Superior temporal gyrus (tissue), 1 donor: ENCODE measurements around the gene PAGE5.

Experiments used
- DNase-seq: peaks from one replicate; pipeline ENCODE4 v3.0.0-alpha.2; 2016; ENCODE audit errors: extremely low spot score

The PAGE5 gene, protein sequence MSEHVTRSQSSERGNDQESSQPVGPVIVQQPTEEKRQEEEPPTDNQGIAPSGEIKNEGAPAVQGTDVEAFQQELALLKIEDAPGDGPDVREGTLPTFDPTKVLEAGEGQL

DNA sequence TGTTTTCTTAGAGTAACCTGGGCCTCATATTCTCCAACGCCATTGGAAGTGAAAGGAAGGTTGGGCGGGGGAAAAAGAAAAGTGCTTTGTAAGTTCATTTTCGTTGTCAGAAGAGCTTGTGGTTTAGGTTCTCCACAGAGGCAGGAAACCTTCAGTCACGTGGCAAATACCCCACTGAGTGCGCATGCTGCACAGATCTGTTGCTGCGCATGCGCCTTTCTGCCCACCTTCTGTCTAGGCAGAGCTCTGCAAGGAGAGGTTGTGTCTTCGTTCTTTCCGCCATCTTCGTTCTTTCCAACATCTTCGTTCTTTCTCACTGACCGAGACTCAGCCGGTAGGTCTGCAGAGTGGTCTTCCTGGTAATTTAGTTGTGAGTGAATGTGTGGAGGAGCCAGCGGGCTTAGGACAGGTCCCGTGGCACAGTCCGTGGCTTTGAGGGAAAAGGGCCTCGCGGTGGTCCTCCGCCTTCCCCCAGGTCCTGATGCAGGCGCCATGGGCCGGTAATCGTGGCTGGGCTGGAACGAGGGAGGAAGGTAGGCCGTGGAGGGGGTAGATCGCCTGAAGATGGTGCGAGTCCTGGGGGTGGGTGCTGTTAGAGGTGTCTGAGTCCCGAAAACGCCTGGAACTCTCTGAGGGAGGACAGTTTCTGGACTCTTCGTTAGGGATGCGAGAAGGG, at the start of gene PAGE5:
TSS of gene PAGE5 (plus strand) at position 228 of the 676 bp plus-strand sequence. CDS start 1,037 bp downstream, outside the sequence.
- no peak for DNase-seq

DNA sequence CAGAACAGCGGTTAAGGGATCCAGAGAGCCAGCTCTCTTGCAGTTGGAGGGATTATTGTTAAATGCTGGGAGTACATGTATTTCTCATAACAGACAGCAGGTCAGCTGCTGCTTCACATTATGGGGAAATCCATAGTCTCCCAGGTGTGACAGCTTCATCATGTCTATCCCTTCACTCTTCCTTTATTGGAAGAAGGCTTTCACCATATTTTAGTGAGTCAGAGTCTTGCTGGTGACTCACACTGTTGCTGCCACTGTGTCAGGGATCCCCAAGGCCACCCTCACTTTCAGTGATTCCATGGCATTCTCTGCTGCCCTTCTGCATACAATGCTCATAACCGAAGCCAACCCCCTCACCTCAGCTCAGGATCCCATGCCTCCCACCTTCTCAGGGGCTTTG, 32.9 kb upstream of the PAGE5 start:
- no peak for DNase-seq

DNA sequence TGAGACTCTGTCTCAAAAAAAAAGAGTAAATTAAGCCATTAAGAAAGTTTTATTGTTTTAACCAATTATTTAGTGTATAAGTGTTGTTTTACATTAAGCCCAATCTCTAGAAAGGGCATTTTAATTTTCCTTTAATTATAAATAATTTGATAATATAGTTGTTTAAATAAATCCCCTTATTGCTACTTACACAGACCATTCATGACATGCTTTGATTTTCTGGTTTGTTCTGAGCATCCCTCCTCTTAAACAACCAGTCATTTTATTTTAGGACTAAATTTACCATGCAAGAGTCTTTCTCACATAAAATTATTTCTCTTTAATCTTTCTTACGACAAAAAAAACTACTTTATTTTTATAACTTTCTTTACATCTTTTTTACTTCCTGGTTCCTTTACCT, 23.5 kb upstream of the PAGE5 start:
- no peak for DNase-seq

DNA sequence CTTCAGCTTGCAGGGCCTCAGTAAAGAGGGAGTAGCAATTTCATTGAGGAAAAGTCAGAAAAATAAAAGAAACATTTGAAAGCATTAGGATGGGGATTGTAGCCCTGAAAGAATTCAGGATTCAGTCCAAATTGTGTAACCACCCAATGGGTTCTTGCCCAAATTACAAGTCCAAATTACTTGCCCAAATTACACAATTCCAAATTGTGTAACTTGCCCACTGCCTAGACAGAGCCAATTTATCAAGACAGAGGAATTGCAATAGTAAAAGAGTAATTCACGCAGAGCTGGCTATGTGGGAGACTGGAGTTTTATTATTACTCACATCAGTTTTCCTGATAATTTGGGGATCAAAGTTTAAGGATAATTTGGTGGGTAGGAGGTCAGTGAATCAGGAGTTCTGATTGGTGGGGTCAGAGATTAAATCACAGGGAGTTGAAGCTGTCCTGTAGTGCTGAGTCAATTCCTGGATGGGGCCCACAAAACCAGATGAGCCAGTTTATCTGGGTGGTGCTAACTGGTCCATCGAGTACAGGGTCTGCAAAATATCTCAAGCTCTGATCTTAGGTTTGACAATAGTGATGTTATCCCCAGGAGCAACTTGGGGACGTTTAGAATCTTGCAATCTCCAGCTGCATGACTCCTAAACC, 18.1 kb upstream of the PAGE5 start:
- no peak for DNase-seq

DNA sequence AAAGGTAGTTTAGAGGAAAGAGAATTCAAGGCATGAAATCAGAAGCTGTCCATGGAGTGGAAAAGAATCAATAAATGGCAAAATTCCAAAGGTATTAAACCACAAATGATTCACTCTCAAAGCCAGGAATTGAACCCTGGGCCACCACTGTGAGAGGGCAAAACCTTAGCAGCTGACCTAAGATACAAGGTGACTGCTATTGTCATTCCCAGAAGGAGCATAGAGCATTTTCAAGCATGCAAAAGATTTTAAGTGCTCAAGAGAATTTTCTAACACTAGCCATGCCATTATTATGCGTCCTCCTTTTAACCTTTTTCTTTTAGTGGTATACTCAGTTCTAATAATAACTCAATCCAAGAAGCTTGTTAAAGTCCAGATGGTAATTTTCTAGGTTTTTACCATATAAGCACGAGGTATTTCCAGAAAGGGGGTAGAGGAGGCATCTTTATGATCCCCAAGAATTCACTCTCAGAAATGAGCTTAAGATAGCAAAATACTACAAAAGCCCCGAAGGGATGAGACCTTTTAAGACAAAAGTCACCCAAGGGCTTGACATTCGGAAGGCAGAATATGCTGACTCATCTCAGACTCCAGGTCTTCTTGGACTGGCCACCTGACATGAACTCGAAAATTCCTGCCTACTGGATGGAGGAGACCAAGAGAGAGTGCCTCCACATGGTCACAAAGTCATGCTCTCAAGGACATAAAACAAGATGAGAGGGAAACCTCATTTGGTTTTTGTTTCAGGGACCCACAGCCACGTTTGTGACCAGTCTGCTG, 13.8 kb upstream of the PAGE5 start:
- no peak for DNase-seq

DNA sequence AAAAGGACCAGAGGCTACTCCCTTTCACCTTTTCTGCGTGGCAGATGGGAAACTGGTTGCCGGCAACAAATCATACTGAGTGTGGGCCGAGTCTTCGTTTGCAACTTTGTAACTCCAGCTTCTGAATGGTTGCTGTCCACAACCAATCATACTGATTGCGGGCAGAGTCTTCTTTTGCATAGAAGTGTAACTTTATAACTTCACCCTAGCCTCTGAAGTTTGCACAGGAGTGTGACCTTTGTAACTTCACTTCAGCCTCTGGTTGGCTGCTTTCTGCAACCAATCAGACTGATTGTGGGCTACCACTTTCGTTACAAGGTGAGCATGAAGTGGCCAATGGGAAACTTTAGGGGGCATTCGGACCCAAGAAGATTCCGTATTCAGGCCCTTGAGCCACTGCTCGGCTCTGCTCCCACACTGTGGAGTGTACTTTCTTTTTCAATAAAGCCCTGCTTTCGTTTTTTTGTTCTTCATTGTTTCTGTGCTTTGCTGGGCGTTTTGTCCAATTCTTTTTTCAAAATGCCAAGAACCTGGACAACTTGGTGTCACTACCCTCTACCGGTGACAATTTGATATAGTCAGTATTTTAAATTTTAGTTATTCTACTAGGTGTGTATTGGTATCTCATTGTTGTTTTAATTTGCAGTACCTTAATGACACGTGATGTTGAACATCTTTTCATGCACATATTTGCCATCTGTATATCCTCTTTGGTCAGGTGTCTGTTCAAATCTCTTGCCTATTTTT, 9.0 kb upstream of the PAGE5 start:
- no peak for DNase-seq

DNA sequence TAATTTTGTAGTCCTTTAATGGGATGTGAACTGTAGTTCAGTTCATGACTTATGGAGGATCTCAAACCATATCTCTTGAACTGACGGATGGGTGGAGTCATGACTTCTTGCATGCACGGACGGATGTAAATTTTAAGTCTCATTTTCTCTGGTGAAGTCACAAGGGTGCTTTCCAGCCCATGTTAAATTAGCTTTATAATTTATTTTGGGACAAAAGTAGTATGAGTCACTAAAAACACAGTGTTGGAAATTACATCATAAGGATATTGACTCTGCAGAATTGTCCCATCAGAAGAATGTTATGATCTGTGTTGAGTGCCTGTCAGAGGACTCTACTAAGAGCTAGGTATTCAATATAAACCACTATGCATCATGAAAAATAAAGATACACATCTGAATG, 6.8 kb upstream of the PAGE5 start:
- DNase-seq: no peak

DNA sequence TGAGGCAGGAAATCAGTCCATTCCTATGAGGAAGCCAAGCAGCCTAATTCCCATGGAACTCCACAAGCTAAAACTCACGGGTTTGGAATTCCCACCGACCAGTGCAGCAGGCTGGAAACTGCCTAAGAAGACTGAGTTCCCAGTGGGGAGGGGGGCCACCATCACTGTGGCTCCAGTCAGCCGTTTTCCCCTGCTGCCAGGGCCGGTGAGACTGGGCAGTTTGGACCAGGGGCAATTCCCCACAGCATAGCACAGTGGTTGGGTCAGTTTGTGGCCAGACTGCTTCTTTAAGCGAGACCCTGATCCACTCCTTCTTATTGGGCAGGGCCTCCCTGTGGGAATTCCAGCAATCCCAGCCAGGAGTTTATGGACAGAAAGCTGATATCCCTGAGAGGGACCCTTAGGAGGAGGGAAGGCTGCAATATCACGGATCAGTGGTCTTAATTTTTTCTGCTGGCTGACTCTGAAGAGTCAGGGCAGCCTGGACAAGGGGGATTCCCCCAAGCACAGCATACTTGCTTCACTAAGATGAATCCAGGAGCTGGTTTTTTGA, 20.7 kb downstream of the PAGE5 start:
- no peak for DNase-seq

DNA sequence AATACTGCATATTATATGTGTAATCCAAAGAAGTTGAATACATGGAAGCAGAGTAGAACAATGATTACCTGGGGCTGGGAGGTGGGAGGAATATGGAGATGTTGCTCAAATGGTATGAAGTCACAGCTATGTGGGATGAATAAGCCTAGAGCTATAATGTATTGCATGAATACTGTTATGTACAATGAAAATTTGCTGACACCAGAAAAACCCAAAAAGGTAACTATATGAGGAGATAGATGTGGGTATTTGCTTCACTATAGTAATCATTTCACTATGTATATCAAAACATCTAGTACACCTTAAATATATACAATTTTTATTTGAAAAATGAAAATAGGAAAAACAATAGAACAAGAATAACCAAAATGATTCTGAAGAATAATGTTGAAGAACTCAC, 33.4 kb downstream of the PAGE5 start:
- no peak for DNase-seq

DNA sequence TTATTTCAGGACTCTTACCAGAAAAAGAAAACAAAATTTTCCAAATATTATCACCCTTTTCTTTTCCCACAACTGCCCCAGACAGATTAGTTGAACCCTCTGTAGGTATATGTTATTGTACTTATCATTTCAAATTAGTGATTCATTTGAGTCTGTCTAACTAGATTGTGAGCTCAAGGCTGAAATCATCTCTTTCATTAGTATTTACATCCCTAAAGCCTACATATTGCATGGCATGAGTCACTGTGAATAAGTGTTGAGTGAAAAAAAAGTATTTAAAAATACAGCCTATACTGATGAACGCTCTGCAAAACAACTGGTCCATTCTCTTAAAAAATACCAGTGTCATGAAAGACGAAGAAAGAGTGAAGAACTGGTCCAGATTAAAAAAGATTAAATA, 40.7 kb downstream of the PAGE5 start:
- no peak for DNase-seq

DNA sequence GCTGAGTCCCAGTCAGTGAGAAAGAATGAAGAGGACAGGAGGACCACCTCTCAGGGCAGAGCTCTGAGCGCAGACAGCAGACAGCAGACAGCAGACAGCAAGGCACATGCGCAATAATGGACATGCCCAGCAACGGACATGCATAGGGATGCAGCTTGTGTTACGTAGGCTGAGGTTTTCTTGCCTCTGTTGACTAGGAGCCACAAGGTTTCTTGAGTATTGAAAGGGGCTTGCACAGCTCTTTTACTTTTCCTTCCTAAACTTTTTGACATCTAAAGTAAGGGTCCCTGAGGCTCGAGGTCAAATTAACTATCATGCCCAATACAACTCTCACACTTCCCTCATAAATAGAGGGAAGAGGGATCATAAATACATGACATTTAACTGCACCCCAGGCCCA, 44.7 kb downstream of the PAGE5 start, which contains the start of gene PAGE3:
TSS of gene PAGE3 (minus strand) at position 101 of the 400 bp plus-strand sequence. CDS start 1,013 bp downstream, outside the sequence.
- no peak for DNase-seq
